Subcutaneous adipose tissue (tissue), 4 donors: ENCODE results near the gene ITGB3. TPM values are rescaled to one million over a fixed set of nuclear protein-coding genes. Genes with fewer than 3 reads are reported as not detected.

Experiments used
- total RNA-seq, 4 donors: library from RNA; depleted of rRNA; stranded (reverse); fragments of >200 nt; gene quantifications; one replicate each; pipeline ENCODE4 v1.1.0, GENCODE V29; 2016
- TF ChIP-seq, protein P1 (sequence below): fragments of 450-650 bp; IDR thresholded peaks from one replicate; pipeline ENCODE4 v1.5.1; 2016; ENCODE audit warnings: low read depth, mild to moderate bottlenecking, control low read depth, antibody characterized with exemption, moderate library complexity

The ITGB3 gene
- total RNA-seq, 4 donors from 2014 or later: 9.8 to 22.6 (median 13.8) TPM

DNA sequence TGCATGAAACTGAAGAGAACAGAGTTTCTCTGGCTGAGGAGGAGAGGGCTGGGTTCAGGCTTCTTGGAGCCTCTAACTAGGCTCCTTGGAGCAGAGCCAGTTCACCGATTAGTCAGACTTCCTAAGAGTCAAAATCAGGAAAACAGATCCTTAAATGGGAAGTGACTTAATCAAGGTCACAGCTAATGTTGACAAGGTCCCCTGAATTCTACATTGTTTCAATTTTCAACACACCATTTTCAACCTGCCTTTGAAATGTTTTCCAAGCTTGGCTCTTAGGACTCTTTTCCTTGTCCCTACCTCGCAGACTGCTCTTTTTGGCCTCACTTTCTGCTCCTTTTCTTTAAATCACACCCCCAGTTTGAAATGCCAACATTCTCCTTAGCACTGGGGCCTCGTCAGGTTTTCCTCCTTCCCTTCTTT lies 28.2 kb upstream of the ITGB3 start:
- TF ChIP-seq, protein P1, sequence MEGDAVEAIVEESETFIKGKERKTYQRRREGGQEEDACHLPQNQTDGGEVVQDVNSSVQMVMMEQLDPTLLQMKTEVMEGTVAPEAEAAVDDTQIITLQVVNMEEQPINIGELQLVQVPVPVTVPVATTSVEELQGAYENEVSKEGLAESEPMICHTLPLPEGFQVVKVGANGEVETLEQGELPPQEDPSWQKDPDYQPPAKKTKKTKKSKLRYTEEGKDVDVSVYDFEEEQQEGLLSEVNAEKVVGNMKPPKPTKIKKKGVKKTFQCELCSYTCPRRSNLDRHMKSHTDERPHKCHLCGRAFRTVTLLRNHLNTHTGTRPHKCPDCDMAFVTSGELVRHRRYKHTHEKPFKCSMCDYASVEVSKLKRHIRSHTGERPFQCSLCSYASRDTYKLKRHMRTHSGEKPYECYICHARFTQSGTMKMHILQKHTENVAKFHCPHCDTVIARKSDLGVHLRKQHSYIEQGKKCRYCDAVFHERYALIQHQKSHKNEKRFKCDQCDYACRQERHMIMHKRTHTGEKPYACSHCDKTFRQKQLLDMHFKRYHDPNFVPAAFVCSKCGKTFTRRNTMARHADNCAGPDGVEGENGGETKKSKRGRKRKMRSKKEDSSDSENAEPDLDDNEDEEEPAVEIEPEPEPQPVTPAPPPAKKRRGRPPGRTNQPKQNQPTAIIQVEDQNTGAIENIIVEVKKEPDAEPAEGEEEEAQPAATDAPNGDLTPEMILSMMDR: no peak

DNA sequence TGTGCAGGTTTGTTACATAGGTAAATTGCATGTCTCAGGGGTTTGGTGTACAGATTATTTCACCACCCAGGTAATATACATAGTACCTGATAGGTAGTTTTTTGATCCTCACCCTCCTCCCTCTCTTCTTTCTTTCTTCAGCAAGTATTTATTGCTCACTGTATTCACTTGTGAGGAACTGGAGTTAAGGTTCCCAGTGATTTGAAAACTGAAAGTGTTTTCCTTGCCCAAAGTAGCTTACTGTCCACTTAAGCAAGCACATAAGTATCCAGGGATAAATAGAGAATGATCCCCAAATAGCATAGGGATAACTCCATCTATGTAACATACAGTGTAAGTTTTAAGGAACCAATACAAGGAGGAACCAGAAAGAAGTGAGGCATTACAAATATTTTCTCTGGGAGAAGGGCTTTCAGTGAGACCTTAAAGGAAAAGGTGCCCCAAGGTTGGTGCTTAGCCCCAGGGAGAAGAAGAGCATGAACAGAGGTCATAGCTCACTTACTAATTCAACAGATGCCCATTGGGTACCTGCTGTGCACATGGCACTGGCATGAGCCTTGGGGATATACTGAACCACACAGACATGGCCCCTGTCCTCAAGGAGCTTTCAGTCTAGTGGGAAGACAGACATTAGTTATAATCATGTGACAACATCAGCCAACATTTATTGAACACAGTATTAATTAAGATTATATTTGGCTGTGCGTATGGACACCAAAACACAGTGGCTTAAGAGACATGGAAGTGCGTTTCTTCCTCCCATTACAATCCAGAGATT lies 27.5 kb upstream of the ITGB3 start:
- TF ChIP-seq, protein P1: no peak

DNA sequence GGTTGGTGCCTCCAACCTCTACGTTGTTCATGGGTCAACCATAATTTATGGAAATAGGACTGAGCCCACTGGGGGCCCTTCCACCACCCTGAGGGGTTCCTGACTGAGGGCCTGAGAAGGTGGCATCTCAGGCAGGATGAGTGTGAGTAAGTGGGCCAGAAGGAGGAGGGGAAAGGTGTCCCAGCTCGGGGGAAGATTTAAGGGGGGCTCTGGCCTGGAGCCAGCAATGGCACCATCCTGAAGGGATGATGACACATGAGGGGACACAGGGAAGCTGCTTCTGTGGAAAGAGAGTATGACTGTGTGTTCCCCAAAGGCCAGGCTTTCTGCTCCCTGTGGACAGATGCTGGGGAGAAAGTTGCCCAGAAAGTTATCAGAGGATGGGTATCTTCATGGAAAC lies 25.8 kb upstream of the ITGB3 start:
- TF ChIP-seq, protein P1: no peak

DNA sequence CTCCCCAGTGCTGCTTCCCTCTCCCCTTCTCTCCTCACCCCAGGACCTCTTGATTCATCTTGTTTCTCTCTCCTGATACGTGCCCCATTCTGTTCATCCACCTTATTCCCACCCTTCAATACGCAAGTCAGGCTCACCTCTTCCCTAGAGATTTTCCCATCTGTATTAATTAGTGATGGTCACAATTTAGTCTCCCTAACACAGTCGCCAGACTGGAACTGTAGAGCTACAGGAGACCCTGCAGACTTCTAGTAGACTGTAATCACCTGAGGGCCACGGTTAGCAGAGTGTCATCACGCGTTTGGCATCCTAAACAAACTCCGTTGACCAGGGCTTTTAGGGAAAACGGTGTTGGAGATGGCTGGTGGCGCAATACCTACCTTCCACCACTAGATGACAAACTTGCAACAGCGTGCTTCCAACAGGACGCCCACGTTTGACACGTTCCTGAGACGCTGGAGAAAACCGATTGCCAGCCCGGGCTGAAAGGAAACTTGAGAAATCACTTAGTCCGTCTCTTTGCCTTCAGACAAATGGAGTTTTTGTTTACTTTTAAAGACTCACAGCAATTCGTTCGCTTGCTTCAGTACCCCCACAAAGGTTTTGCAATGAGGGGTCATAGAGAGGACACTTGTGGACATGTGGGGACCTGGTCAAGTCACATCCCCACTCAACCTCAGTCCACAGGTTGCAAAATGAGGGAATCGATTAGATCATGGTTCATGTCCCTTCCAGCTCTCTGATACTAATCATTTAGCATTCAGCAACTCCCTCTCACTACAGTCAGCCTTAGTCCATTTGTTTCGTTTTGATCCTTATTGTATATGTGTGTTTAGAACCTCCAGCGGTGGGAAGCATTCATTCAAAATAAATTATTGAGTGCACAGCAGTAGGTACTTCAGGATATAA lies 23.8 kb upstream of the ITGB3 start:
- TF ChIP-seq, protein P1: no peak

DNA sequence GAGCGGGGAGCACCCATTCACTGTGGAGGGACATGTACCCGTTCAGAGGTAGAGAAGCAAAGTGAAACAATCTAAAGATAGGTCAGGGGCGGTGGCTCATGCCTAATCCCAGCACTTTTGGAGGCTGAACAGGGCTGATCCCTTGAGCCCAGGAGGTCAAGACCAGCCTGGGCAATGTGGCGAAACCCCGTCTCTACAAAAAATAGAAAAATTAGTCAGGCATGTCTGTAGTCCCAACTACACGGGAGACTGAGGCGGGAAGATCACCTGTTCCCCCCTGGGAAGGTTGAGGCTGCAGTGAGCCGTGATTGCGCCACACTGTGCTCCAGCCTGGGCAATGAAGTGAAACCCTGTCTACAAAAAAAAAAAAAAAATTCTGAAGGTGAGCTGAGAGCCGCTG lies 22.8 kb upstream of the ITGB3 start:
- TF ChIP-seq, protein P1: no peak

DNA sequence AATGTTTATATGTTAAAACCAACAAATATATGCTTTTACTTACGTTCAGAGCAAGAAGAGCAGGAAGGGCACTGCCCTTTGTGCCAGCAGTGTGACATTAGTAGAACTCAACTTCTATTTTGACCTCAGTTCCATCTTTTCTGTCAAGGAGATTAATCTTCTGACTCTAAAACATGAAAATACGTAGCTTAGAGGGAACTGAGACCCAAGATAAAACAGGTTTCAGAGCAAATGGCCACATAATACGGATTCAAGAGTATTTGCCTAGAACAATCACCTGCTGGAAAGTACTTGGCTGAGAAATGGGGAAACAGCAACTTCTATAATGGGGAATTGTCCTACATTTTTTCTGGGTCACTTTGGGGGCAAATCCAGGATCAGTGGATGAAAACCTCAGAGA lies 22.3 kb upstream of the ITGB3 start:
- TF ChIP-seq, protein P1: no peak

DNA sequence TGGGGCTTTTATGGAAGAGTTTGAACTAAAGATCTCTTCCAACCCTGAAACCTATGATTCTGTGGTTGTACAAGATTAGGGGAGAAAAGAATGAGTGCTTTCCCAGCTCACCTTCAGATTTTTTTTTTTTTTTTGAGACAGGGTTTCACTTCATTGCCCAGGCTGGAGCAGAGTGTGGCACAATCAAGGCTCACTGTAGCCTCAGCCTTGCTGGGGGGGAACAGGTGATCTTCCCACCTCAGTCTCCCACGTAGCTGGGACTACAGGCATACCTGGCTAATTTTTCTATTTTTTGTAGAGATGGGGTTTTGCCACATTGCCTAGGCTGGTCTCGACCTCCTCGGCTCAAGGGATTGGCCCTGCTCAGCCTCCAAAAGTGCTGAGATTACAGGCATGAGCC lies 21.8 kb upstream of the ITGB3 start:
- TF ChIP-seq, protein P1: no peak
